GM10266 (cell line): ENCODE results near the gene TH.

Experiments
- DNase-seq: peaks from one replicate; pipeline ENCODE4 v3.0.0; 2012; ENCODE audit errors: extremely low spot score
- TF ChIP-seq, protein P1 (sequence below): IDR thresholded peaks from 2 replicates; pipeline ENCODE4 v1.5.1; 2012; ENCODE audit warnings: mild to moderate bottlenecking, low read depth; ENCODE audit not compliant: control insufficient read depth, insufficient read depth; ENCODE audit errors: missing control alignments

TH gene

DNA sequence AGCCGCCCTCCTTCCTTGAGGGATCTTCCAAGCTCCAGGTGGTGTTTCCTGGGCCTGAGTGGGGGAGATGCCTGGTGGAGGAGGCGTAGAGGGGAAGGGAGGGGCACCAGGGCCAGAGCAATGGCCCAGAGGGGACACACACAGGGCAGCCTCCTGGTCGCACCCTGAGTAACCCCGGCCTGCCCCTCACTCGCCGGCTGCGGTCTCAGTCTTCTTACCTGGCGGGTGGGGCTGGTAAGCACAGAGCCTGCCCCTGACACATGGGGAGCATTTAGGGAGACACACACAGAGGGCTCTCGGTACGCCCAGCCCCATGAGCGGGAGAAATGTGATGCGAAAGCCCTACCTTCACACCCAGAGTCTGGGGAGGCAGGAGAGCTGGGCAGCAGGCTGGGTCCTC, 56.3 kb downstream of the TH start:
- TF ChIP-seq, protein P1, sequence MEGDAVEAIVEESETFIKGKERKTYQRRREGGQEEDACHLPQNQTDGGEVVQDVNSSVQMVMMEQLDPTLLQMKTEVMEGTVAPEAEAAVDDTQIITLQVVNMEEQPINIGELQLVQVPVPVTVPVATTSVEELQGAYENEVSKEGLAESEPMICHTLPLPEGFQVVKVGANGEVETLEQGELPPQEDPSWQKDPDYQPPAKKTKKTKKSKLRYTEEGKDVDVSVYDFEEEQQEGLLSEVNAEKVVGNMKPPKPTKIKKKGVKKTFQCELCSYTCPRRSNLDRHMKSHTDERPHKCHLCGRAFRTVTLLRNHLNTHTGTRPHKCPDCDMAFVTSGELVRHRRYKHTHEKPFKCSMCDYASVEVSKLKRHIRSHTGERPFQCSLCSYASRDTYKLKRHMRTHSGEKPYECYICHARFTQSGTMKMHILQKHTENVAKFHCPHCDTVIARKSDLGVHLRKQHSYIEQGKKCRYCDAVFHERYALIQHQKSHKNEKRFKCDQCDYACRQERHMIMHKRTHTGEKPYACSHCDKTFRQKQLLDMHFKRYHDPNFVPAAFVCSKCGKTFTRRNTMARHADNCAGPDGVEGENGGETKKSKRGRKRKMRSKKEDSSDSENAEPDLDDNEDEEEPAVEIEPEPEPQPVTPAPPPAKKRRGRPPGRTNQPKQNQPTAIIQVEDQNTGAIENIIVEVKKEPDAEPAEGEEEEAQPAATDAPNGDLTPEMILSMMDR: no peak
- DNase-seq: no peak

DNA sequence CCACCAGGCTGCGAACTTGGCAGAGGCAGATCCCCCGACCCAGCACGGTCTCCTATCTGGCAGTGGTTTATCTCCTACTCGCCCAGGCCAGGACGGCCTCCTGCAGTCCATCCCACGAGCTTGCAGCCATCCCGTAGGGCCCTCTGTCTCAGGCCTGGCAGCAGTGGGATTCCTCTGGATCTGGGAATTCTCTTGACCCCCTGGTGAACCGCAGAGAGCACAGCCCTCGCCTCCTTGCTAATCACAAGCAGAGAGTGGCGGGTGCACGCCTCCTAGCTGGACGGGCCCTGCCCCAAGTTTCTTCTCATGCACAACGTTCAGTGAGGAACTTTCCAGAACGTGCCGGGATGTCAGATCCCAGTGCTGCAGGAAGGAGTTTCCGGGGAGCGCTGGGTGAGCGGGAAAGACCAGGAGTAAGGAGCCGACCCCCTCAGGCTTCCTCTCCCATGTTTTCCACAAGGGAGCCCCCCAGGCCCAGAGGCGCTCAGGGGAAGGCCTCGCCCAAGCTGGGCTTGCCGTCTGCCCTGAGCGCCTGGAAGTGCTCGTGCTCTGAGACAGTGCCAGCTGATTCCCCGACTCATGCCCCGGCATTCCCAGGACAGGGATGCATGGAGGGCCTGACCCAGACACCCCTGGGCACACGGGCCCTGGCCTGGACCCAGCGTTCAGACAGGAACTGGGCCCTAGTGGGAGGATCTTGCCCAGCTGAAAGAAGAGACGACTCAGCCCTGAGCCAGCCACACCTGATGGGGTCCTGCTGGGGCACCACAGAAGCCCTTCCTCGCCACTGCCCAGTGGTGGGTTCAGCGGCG, 57.0 kb downstream of the TH start:
- TF ChIP-seq, protein P1: no peak
- DNase-seq: no peak
